Left cardiac atrium (tissue), 4 donors: ENCODE data around the gene DGKE. TPM values are rescaled to one million over a fixed set of nuclear protein-coding genes. Genes with fewer than 3 reads are reported as not detected.

Source experiments
- ATAC-seq, 2 donors: fragments of 200-7000 bp; cut with Tn5 transposase; one replicate each; pipeline ENCODE4 v1.9.1; 2020; ENCODE audit warnings: mild to moderate bottlenecking in 2 of 2, moderate library complexity in 2 of 2
- DNase-seq: peaks from one replicate; pipeline ENCODE4 v3.0.0-alpha.2; 2020
- intact Hi-C, 2 donors: fragments of 100-400 bp; cut with DNase I; formaldehyde crosslinking; loops; one replicate each; pipeline versions ENCODE4 v1.14.1 to v1.15.1; 2022 to 2023
- total RNA-seq, 2 donors: library from RNA; stranded (reverse); fragmentation: NEBNext Ultra II Directional; extraction: Animal tissue kit (Norgen Biotek cat#: 25700); gene quantifications; one replicate each; pipeline ENCODE4 v1.2.1, GENCODE V29; 2021
- donor health status: DM: no; HTN: yes; CAD: no.
- donor health status: DM: no; HTN: yes; CAD: no; lungs with severe emphysema.
- donor health status: DM: yes; HTN: yes; CAD: no.
- donor health status: Dilated cardiomyopathy.

DGKE gene
- total RNA-seq, 2 donors from 2014 or later = 4.7 to 7.0 TPM

- ATAC-seq (no peak), DNase-seq (no peak)
- intact Hi-C loops = no loop called here
Measured at GRCh38 chr17:56881685-56882295, 47.8 kb downstream of the DGKE start.

GRCh38 chr17:56883616-56884015 lies 49.7 kb downstream of the DGKE start:
- DNase-seq (no peak), ATAC-seq (no peak)
- intact Hi-C loops = no loop called here

- no peak for ATAC-seq
- intact Hi-C loops = no loop called here
- no peak for DNase-seq
Measured at GRCh38 chr17:56884483-56885311, 50.7 kb downstream of the DGKE start.

GRCh38 chr17:56885312-56885657 lies 51.3 kb downstream of the DGKE start:
- ATAC-seq = no peak
- no peak for DNase-seq
- intact Hi-C loops = no loop called here

GRCh38 chr17:56886288-56886731 lies 52.4 kb downstream of the DGKE start:
- intact Hi-C loops = no loop called here
- DNase-seq (no peak), ATAC-seq (no peak)

- intact Hi-C loops = no loop called here
- DNase-seq (no peak), ATAC-seq (no peak)
Measured at GRCh38 chr17:56887105-56887504, 53.2 kb downstream of the DGKE start.

- intact Hi-C loops = no loop called here
- DNase-seq (no peak), ATAC-seq (no peak)
Measured at GRCh38 chr17:56887552-56888467, 53.9 kb downstream of the DGKE start.

- no peak for ATAC-seq
- no peak for DNase-seq
- intact Hi-C loops = loop anchor here in 1 of 2 donors (5.0 kb wide), 1 partner anchor 47 kb away; no protein-coding TSS in a partner anchor
Measured at GRCh38 chr17:56890390-56890789, 56.4 kb downstream of the DGKE start.

- intact Hi-C loops = loop anchor here in 1 of 2 donors (5.0 kb wide), 1 partner anchor 46 kb away; no protein-coding TSS in a partner anchor
- no peak for ATAC-seq
- DNase-seq = no peak
Measured at GRCh38 chr17:56890906-56891674, 57.1 kb downstream of the DGKE start.

GRCh38 chr17:56891751-56892150 lies 57.8 kb downstream of the DGKE start:
- peak in 1 of 2 donors; percentile 33 for ATAC-seq
- peak; percentile 41 for DNase-seq
- intact Hi-C loops = loop anchor here in 1 of 2 donors (5.0 kb wide), 1 partner anchor 46 kb away; no protein-coding TSS in a partner anchor

- intact Hi-C loops = loop anchor here in 1 of 2 donors (5.0 kb wide), 1 partner anchor 45 kb away; no protein-coding TSS in a partner anchor
- no peak for ATAC-seq
Measured at GRCh38 chr17:56892333-56892732, 58.4 kb downstream of the DGKE start.

GRCh38 chr17:56893503-56893902 lies 59.6 kb downstream of the DGKE start:
- ATAC-seq (no peak), DNase-seq (no peak)
- intact Hi-C loops = loop anchor here in 1 of 2 donors (5.0 kb wide), 1 partner anchor 44 kb away; no protein-coding TSS in a partner anchor

More at GRCh38 chr17:56892333-56892732, 58.4 kb downstream of the DGKE start:
- DNase-seq = no peak

- no peak for DNase-seq
- intact Hi-C loops = loop anchor here in 1 of 2 donors (5.0 kb wide), 1 partner anchor 42 kb away; no protein-coding TSS in a partner anchor
- no peak for ATAC-seq
Measured at GRCh38 chr17:56894859-56895455, 61.0 kb downstream of the DGKE start.

GRCh38 chr17:56896217-56896967 lies 62.4 kb downstream of the DGKE start:
- intact Hi-C loops = no loop called here
- ATAC-seq (no peak), DNase-seq (no peak)

- ATAC-seq (no peak), DNase-seq (no peak)
- intact Hi-C loops = no loop called here
Measured at GRCh38 chr17:56896968-56897359, 63.0 kb downstream of the DGKE start.

GRCh38 chr17:56897646-56898424 lies 63.9 kb downstream of the DGKE start:
- DNase-seq = no peak
- intact Hi-C loops = no loop called here
- ATAC-seq = no peak

GRCh38 chr17:56898874-56899273 lies 64.9 kb downstream of the DGKE start:
- ATAC-seq = no peak
- intact Hi-C loops = no loop called here
- DNase-seq = peak; percentile 38
